Activated CD4-positive, alpha-beta T cell treated with anti-CD3 and anti-CD28 coated beads, Interleukin-2, amount 50 U/mL, for 1 hour (primary cell): ENCODE results near the gene ADAM29.
"Not testable (repeated sequence)": the region's sequence is repeated elsewhere in the genome, so short reads cannot be mapped to it uniquely, and the experiment has no call there.

Experiments
- DNase-seq: peaks from one replicate; pipeline ENCODE4 v3.0.0-alpha.2; 2020

ADAM29 gene

GRCh38 chr4:174918058-174918457, at the start of gene ADAM29:
Gene ADAM29, plus strand, starts transcription at chr4:174918358. Its CDS starts 57,168 bp downstream, at chr4:174975526.
- no peak for DNase-seq

- DNase-seq: no peak
These were observed 48.8 kb upstream of the ADAM29 start for GRCh38 chr4:174869339-174869738.

GRCh38 chr4:174870311-174870710, 47.8 kb upstream of the ADAM29 start:
- DNase-seq: no peak

GRCh38 chr4:174871407-174871806, 46.8 kb upstream of the ADAM29 start:
- no peak for DNase-seq

- not testable (repeated sequence) for DNase-seq
These were observed 45.0 kb upstream of the ADAM29 start for GRCh38 chr4:174873146-174873545.

- DNase-seq: no peak
These were observed 44.2 kb upstream of the ADAM29 start for GRCh38 chr4:174873931-174874330.

- DNase-seq: no peak
These were observed 43.3 kb upstream of the ADAM29 start for GRCh38 chr4:174874898-174875297.

- DNase-seq: no peak
These were observed 38.2 kb upstream of the ADAM29 start for GRCh38 chr4:174880001-174880400.

GRCh38 chr4:174882317-174882992, 35.7 kb upstream of the ADAM29 start:
- no peak for DNase-seq

- no peak for DNase-seq
These were observed 10.7 kb upstream of the ADAM29 start for GRCh38 chr4:174907508-174907907.

- no peak for DNase-seq
These were observed 7.9 kb upstream of the ADAM29 start for GRCh38 chr4:174910271-174910670.

GRCh38 chr4:174912919-174913543, 5.1 kb upstream of the ADAM29 start:
- DNase-seq: no peak

- no peak for DNase-seq
These were observed 1.8 kb downstream of the ADAM29 start for GRCh38 chr4:174919886-174920423.

- no peak for DNase-seq
These were observed 8.8 kb downstream of the ADAM29 start for GRCh38 chr4:174926958-174927357.

GRCh38 chr4:174928174-174928573, 10.0 kb downstream of the ADAM29 start:
- DNase-seq: no peak

- no peak for DNase-seq
These were observed 10.6 kb downstream of the ADAM29 start for GRCh38 chr4:174928575-174929253.

- no peak for DNase-seq
These were observed 11.2 kb downstream of the ADAM29 start for GRCh38 chr4:174929346-174929745.

- no peak for DNase-seq
These were observed 12.7 kb downstream of the ADAM29 start for GRCh38 chr4:174930895-174931294.

- no peak for DNase-seq
These were observed 14.9 kb downstream of the ADAM29 start for GRCh38 chr4:174933083-174933482.

- no peak for DNase-seq
These were observed 16.2 kb downstream of the ADAM29 start for GRCh38 chr4:174934360-174934759.

GRCh38 chr4:174935607-174936006, 17.4 kb downstream of the ADAM29 start:
- no peak for DNase-seq

- no peak for DNase-seq
These were observed 21.8 kb downstream of the ADAM29 start for GRCh38 chr4:174940002-174940401.

GRCh38 chr4:174946246-174946645, 28.1 kb downstream of the ADAM29 start:
- DNase-seq: no peak

GRCh38 chr4:174948826-174949225, 30.7 kb downstream of the ADAM29 start:
- DNase-seq: no peak
